ENCODE measurements around the gene ABI1. TPM values are rescaled to one million over a fixed set of nuclear protein-coding genes. Genes with fewer than 3 reads are reported as not detected.
"Not testable (repeated sequence)": the region's sequence is repeated elsewhere in the genome, so short reads cannot be mapped to it uniquely, and the experiment has no call there.

ABI1 gene
- total RNA-seq, 1 donor from 2014 or later: 67.0 TPM

DNA sequence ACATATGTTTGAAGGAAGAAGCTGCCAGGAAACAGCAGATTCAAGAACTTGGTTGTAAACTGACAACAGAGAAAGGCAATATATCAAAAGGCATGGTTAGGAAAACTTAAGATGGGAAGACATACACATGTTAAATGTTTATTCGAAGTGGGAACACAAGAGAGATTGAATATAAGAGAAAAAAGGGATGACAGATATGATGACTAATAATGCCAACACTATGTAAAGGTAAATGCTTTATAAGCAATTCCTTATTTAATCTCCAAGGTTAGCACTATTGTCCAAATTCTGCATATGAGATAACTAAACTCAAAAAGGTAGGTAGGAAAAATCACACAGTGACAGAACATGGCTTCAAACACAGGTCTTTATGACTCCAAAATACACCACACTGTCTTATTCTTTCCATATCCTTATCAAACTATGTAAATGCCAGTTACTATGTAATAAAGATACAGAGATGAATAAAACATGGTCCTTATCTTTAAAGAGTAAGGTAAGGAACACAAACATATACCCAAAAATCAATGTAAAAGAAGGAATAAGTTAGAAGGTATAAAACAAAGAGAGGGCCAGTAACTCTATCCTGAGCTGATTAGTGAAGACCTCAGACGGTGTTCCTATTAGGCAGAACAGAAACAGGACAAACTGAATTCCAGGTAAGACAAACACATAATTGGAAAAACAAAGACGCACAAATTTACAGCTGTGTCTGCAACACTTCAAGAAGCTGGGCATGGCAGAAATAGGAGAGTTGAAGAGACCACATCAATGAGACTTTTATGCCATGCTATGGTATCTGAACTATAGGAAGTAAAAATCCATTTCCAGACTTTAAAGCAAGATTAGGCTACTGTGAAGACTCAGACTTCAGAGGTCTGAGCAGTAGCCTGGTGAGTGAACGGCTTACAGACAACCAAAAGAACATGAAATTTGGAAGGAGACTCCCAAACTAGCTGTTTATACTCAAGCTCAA, 56.1 kb downstream of the ABI1 start:
- ATAC-seq: peak; percentile 49

DNA sequence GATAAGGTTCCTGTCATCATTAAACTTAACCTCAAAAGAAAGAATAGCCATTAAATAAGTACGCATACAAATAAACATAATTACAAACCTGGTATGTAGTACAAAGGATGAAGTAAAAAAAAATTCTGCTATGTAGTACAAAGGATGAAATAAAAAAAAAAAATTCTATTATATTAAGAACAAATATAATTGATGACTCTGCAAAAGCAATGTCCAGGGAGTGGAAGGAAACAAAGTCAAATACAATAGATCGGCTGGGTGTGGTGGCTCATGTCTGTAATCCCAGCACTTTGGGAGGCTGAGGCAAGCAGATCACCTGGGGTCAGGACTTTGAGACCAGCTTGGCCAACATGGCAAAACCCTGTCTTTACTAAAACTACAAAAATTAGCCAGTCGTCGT, 56.9 kb downstream of the ABI1 start:
- no peak for ATAC-seq

DNA sequence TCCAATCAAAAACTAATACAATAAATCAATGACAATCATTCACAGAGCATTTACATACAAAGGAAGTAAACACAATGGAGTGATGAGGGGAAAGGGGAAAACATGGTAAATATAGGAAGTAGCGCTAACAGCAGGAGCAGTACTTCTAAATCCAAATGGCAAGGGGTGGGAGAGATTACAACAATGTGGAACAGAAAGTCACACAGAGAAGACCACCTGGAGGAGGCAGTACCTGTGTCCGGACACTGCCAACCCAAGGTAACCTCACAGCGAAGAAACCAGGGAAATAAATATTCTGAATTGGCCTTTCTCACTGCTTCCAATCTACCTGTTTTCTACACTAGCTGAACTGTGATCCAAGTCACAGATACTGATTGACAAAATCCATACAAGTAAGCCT, 58.2 kb downstream of the ABI1 start:
- ATAC-seq: no peak

DNA sequence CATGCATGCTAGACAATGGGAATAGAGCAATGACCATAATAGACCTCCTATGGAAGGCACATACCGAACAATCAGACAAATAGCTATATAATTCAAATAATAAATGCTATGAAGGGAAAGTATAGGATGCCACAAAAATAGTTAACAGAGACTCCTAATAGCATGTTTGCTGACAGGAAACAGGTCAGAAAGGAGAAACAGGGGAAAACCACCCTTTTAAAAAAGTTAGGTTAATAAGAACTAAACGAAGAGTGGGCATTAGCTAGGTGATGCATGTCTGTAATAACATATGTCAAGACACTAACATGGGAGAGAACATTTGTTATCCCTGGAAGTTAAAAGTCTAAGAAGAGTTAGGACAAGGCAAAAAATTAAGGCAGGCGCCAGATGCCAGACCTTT, 58.9 kb downstream of the ABI1 start:
- ATAC-seq: no peak

DNA sequence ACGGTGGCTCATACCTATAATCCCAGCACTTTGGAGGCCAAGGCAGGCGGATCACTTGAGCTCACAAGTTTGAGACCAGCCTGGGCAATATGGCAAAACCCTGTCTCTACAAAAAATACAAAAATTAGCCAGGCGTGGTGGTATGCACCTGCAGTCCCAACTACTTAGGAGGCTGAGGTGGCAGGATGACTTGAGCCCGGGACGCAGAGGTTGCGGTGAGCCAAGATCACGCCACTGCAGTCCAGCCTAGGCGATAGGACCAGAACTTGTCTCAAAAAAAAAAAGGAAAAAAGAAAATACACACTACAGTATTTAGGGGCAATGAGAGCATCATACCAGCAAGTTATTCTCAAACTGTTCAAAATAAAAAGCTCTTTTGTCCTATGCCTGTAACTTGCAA, 59.5 kb downstream of the ABI1 start:
- ATAC-seq: no peak

DNA sequence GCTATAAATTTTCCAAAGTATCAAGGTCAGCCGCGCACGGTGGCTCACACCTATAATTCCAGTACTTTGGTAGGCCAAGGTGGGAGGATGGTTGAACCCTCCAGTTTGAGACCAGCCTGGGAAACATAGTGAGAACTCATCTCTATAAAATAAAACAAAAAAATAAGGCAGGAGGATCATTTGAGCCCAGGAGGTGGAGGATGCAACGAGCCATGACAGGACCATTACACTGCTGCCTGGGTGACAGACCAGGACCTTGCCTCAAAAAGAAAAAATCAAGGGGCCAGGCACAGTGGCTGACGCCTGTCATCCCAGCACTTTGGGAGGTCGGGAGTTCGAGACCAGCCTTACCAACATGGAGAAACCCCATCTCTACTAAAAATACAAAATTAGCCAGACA, 60.3 kb downstream of the ABI1 start:
- ATAC-seq: no peak

DNA sequence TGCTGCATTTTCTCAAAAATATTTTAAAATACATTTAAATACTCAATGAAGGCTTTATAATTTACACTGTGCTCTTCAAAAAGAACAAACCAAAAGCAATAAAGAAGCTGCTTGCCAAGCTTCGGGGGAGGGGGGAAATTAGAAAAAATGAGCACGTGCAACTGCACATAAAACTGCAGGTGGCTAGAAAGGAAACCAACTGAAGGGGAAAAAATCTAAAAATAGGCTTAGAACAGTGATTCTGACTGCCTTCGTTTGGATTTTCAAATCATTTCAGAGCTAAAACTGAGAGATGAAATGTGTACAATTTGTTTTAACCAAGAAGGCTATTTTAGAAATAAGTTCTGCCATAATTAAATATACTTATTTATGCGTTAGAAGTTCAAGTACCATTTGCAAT, 61.4 kb downstream of the ABI1 start:
- ATAC-seq: no peak

DNA sequence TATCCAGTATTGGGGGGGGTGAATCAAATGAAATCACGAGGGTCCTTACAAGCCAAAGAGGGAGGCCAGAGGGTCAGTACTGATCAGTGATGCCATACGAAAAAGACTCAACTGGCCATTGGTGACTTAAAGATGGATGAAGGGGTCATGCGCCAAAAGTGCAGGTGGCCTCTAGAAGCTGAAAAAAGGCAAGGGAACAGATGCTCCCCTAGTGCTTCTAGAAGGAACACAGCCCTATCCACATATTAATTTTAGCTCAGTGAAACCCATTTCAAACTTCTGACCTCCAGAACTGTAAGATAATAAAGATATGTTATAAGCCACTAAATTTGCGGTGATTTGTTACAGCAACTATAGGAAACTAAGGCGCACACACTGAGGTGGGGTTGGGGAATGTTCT, 62.5 kb downstream of the ABI1 start:
- no peak for ATAC-seq

DNA sequence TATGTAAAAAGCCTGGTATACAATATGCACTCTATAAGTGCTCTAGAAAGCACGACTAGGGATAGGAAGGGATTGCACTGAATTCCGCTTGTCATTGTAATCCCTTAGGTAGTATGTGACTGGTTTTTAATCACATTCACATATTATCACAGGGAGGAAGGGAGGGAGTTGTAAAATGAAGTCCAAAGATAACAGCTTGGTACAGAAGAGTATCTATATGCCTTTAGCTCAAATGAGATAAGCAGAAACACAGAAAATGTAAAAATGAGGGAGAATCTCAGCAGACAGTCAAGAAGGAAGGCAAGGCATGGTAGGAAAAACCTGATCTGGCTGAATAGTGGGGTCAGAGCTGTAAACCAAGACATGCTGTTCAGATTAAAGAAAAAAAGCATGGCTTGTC, 63.4 kb downstream of the ABI1 start:
- ATAC-seq: no peak

DNA sequence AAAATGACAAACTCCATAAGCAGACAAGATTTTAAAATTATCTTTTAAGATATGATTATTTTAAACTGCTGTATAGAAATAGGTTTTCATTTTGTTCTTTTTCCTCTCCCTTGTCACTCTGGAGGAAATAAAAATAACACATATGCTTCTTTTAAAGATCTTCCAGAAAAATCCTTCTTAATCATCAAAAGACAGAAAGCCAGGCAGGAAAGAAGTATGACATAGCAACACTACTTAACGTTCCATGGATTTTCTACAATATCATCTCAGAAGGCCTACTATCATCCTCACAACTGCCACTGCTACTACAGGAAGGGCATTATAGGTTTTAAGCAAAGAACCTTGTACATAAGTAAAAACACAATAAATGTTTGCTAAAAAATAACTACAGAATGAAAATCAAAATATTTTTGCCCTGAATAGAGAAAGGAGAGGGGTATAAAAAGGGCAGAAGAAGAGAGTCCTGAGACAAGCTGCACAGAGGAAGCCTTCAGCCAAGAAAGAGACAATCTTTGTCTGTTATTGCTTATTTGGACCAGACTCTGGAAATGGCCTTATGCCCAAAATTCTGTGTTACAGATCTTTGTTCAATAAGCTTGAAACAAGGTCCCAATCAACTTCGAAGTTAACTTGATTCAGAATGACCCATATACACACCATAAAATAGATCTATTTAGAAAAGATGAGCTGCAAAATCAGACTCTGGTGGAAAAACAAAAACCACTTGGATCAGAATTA, 67.8 kb downstream of the ABI1 start:
- no peak for ATAC-seq

DNA sequence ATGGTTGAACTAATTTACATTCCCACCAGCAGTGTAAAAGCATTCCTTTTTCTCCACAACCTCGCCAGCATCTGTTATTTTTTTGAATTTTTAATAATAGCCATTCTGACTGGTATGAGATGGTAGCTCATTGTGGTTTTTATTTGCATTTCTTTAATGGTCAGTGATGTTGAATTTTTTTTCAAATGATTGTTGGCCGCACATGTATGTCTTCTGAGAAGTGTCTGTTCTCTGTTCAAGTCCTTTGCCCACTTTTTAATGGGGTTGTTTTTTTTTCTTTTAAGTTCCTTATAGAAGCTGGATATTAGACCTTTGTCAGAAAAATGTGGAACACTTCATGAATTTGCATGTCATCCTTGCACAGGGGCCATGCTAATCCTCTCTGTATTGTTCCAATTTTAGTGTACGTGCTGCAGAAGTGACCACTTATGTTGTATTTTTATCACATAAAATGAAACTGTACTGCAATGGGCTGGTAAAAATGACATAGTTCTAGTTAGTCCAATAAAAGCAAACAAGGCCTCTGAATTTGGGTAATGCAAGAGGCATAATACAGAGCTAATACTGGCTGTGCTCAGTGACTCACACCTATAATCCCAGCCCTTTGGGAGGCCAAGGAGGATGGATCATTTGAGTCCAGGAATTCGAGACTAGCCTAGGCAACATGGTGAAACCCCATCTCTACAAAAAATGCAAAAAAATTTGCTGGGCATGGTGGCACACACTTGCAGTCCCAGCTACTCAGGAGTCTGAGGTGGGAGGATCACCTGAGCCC, 70.3 kb downstream of the ABI1 start:
- ATAC-seq: peak; percentile 90

DNA sequence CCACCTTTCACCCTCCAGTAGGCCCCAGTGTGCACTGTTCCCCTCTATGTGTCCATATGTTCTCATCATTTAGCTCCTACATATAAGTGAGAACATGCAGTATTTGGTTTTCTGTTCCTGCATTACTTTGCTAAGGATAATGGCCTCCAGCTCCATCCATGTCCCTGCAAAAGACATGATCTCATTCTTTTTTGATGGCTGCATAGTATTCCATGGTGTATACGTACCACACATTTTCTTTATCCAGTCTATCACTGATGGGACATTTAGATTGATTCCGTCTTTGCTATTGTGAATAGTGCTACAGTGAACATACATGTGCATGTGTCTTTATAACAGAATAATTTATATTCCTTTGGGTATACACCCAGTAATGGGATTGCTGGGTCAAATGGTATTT, 71.0 kb downstream of the ABI1 start:
- not testable (repeated sequence) for ATAC-seq

DNA sequence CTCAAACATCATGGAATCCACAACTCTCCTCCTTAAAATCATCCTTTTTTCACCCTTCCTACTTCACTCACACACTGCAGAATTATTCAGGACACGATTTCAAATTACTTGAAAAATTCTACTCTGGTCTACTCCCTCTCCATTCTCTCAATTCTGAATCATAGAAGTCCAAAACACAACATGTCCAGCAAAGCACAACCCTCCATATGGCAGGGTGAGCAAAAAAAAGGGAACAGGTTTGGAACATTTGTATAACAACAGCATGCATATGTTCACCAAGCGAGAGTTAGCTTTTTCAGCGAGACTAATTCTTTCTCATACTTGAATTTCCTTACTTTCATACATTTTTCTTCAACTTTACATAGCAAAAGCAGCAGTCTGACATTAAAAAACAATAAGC, 73.4 kb downstream of the ABI1 start:
- no peak for ATAC-seq

DNA sequence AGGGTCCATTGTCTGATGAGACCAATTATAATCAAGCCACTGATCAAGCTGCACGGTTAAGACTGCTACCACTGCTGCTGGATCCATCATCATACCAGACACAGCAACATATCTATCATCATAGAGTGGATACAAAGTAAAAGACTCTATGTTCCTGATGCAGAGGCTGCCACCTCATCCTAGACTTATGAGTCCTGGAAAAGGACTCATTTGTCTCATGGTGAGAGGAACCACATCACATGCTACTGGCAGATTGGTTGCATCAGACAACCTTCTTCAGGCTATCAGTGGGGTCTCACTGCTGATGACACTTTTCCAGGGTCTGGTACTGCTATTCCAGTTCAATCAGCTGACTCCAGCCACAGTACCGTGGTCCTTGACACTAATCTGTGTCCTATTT, 79.0 kb downstream of the ABI1 start:
- no peak for ATAC-seq

DNA sequence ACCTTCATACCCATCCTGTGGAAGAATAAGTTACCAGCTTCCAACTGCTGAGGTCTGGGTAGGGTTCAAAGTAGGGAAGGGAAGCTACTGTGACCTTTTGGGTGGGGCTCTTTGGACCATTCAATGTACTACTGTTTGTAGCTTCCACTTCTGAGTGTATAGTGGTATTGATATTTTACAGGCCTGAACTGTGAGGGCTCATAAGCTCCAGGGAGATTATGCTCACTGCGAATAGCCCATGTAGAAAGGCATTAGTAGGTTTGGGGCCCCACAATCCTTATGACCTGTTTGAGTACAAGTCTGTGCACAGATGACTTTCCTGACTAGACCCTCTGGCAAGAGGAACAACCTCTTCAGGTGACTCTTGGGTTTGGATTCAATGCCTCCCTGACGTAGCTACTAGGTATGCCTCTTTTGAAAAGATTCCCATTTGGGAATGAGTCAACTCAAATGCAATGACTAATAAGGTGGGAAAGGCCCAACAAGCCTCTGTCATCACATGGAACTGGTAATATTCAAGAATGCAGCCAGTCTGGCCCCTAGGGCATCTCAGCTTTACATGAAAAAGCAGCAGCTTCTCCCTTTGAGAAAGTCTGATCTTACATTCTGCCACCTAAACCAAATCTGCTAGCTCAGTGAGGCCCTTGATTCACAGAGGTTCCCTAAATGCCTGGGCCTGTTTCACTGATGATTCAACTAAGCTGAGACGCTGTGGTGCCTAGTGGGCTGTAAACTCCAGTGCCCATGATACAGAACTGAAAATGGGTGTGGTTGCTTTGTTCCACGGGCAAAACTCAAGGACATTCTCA, 79.8 kb downstream of the ABI1 start:
- ATAC-seq: peak; percentile 91

DNA sequence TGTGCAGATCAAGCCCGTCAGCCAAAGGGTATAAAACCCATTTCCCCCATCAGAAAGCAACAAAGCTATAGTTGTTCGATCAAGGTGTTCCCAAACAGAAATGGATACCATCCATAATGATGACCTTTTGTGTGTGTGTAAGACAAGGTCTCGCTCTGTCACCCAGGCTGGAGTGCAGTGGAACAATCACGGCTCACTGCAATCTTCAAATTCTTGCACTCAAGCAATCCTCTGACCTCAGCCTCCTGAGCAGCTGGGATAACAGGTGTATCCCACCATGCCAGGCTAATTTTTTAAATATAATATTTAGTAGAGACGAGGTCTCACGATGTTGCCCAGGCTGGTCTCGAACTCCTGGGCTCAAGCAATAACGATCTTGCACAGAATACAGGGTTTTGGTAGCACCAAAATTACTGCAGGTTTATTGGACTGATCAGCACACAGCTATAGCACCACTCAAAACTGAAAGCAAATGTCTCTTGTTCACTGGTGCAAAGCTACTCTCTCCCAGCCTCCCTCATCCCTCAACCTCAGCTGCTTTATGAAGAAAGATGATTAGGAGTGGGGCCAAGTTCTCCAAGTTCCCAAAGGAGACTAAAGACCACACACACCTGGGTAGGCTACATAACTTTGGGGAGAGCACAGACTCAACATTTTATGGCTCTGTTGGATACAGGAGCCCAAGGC, 80.5 kb downstream of the ABI1 start:
- ATAC-seq: no peak

DNA sequence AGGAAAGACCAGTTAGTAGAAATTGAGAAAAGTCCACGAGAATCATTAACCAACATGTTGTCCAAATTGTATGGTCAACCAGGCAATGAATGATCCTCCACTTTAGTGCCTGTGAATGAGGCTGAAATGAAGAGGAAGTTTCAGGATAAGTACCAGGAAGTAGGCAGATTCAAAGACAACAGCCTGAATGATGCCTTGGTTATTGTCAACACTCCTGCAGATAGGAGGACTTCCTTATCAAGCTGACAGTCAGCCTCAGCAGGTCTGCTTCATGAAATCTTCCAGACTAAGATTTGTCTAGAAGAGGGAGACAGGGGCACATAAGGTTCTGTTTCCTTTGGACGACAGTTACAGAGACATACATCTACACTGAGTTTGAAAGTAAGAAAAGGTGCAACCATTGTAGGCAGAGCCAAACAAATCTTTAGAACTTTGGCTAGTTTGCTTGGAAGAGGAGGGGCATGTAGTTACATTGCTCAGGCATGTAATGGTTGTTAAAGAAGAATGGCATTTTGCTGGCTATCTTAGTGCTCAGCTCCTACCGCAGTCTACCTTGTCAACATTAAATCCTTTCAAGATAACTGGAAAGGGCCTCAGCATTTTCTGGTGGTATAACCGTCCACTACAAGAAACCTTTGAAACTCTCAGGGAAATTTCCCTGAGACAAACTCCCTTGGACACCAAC, 81.4 kb downstream of the ABI1 start:
- no peak for ATAC-seq

DNA sequence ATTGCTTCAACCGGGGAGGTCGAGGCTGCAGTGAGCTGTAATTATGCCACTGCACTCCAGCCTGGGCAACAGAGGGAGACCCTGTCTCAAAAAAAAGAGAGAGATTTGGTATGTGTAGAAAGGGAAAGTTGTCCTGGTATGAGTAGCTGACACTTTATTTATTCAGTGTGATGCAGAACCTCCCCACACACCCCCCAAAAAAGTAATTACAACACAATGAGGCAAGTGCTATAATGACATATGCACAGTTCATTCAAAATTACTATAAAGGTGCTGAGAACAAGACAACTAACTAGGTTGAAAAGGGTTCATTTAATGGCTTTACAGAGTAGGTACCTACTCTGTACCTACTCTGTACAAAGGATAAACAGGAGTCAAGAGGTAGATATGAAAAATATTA, 83.1 kb downstream of the ABI1 start:
- no peak for ATAC-seq

DNA sequence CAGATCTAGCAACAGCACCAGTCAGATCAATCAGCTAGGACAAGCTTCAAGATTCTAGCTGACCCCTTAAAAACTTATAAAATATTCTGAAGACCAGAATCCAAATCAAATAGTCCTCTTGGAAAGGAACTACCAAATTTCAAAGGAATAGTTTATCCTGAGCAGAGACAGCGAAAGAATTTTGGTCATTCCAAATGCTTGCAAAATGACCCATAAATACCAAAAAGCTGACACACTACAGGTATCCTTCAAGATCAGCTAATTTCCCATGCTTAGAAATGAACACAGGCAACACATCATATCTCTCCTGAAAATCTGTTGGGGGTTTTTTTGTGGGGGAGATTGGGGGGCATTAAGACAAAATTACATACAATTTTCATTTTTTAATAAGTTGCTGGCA, 84.5 kb downstream of the ABI1 start:
- no peak for ATAC-seq

DNA sequence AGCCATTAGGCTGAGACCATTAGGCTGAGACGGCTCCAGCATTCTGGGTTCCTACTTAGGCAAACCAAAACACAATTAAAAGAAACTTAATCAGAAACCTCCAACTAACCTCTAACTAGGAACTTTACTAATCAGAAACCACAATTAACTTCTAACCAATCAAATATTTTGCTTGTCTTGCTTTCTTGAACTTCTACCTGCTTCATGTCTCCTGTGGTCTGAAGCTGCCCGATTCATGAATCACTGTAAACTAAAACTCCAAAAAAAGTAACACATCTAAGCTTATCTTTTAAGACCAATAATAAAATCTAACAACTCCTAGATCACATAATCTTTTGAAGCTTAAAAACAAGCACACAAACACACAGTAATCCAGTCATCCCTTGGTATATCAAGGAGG, 87.1 kb downstream of the ABI1 start:
- ATAC-seq: no peak

DNA sequence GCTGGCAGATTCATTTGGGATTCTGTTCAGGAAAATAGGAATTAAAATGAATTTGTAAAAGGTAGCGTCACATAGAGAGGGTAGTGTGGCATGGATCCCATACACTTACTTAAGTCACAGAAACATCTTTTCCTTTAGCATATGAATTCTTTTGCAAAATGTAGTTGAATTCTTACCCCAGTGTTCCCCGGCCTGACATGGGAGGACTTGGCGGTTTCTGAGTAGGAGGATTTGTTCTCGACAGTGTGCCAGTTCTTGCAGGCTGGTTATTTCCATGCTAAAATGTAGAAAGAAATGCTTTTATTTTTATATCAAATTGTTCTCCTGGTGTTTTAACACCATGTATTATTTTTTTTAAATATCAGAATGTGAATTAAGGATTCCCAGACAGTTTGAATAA, 90.7 kb downstream of the ABI1 start:
- no peak for ATAC-seq
